DND-41 (cell line): Measurements from ENCODE around the gene CYB561.

ENCODE experiments used
- CTCF ChIP-seq: IDR thresholded peaks from 2 replicates; pipeline ENCODE4 v1.5.1; 2012; ENCODE audit warnings: borderline replicate concordance, low read length, moderate library complexity, mild to moderate bottlenecking; ENCODE audit not compliant: poor library complexity, severe bottlenecking; ENCODE audit errors: extremely low read depth
- EZH2 ChIP-seq: IDR thresholded peaks from 3 replicates; pipeline ENCODE4 v1.6.1; 2012; ENCODE audit warnings: borderline replicate concordance, low read depth, mild to moderate bottlenecking, moderate library complexity, low read length, inconsistent platforms; ENCODE audit not compliant: severe bottlenecking

GRCh38 chr17:63439687-63440086, 6.4 kb downstream of the CYB561 start:
- TF ChIP-seq CTCF, result no peak
- TF ChIP-seq EZH2, result no peak
